Epithelial cell of proximal tubule (primary cell): Measurements from ENCODE around the gene ICE2. TPM values are rescaled to one million over a fixed set of nuclear protein-coding genes. Genes with fewer than 3 reads are reported as not detected.

Experiments
- DNase-seq: peaks from one replicate; pipeline ENCODE4 v3.0.0-alpha.2; 2011; ENCODE audit warnings: low read depth
- H3K4me3 ChIP-seq: 2 replicates; pipeline ENCODE4 v1.5.1; 2011; ENCODE audit warnings: low read depth, mild to moderate bottlenecking, low read length
- CTCF ChIP-seq: conservative IDR thresholded peaks from 2 replicates; pipeline ENCODE4 v1.5.1; 2012; ENCODE audit warnings: low read depth, mild to moderate bottlenecking, low read length
- total RNA-seq: library from RNA; depleted of rRNA; stranded (reverse); fragments of >200 nt; gene quantifications from 2 replicates; pipeline ENCODE4 v1.2.3, GENCODE V29; 2015

The ICE2 gene
- total RNA-seq, 1 donor from 2014 or later = 10.6 TPM

- peak; percentile 87 for TF ChIP-seq CTCF
- no peak overlapping the region for H3K4me3 ChIP-seq
- DNase-seq = no peak
Observed at GRCh38 chr15:60520825-60521368, 42.0 kb upstream of the ICE2 start.

- H3K4me3 ChIP-seq = no peak overlapping the region
- DNase-seq = no peak
- TF ChIP-seq CTCF = no peak
Observed at GRCh38 chr15:60520013-60520824, 41.3 kb upstream of the ICE2 start.

- no peak for DNase-seq
- TF ChIP-seq CTCF = no peak
- no peak overlapping the region for H3K4me3 ChIP-seq
Observed at GRCh38 chr15:60519218-60519617, 40.3 kb upstream of the ICE2 start.

- no peak for DNase-seq
Observed at GRCh38 chr15:60518511-60518910, 39.6 kb upstream of the ICE2 start.

GRCh38 chr15:60514261-60514881 lies 35.4 kb upstream of the ICE2 start:
- no peak for DNase-seq
- TF ChIP-seq CTCF = no peak
- no peak overlapping the region for H3K4me3 ChIP-seq

More at GRCh38 chr15:60518511-60518910, 39.6 kb upstream of the ICE2 start:
- no peak for TF ChIP-seq CTCF
- no peak overlapping the region for H3K4me3 ChIP-seq

- no peak overlapping the region for H3K4me3 ChIP-seq
- no peak for TF ChIP-seq CTCF
- no peak for DNase-seq
Observed at GRCh38 chr15:60513676-60514075, 34.7 kb upstream of the ICE2 start.
